ENCODE measurements around the gene MSX2. TPM values are rescaled to one million over a fixed set of nuclear protein-coding genes. Genes with fewer than 3 reads are reported as not detected.
A peak's percentile ranks its signal among the peaks of the same experiment; 100 is the strongest.

Gene MSX2
- total and polyA plus RNA-seq, 2 of the 4 experiments (the other 2 are of a cell fraction) = 2.2 to 3.7 TPM

DNA sequence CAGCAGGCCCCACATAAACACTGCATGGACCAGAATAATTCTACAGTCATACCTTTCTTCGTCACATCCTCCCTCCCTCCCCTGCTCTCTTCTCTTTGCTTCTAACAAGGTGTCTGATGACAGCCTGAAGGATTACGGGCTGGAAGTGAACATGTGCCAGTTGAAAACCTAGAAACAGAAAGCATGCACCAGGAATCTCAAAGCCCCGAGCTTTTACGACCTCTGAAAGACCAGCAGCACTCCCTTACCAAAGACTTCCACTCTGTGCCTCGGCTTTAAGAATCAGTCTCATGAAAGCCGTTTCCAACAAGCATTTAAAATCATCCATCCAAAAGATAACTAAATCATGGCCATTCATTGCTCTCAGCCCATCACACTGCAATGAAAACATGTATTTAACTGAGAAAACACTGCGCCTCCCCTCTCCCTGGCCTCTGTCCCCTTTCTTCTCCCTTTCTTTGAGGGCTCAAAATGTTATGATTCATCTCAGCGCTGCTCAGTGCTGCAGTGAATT is 21.3 kb downstream of the MSX2 start:
- intact Hi-C loops (cut with micrococcal nuclease) (no loop called here), dilution Hi-C loops (cut with HindIII; ENCODE audit: low sequenced_read_pairs, unreplicated experiment) (no loop called here), in situ Hi-C loops (cut with MboI; ENCODE audit: low sequenced_read_pairs) (loop anchor here (25.0 kb wide), 1 partner anchor 333 kb away; no protein-coding TSS in a partner anchor)
- peaks cover 14% of the 10 kb centered on the region for H3K27me3 ChIP-seq (ENCODE audit: control insufficient read depth, insufficient read depth, low read length)
- no peak overlapping the region for H2BK5ac ChIP-seq (ENCODE audit: low read depth, low read length, poor library complexity, severe bottlenecking)
- H3K4ac ChIP-seq (ENCODE audit: low read depth, low read length) = no peak overlapping the region
- 0% methylated on average over 1 of the region's 8 CpGs; no CpG with 5 or more reads in 1 of the 2 experiments for WGBS, 2 experiments (ENCODE audit: extremely low coverage in 2 of 2, insufficient read length in 1 of 2)
- no peaks in the 10 kb centered on the region for H3K36me3 ChIP-seq (ENCODE audit: control insufficient read depth, insufficient read depth, low read length)
- no peak overlapping the region; the same call in 1 of the 2 replicates for H3K4me2 ChIP-seq (ENCODE audit: low read depth, low read length)
- H3K27ac ChIP-seq (ENCODE audit: insufficient read depth, low read length) = no peak overlapping the region
- TF ChIP-seq CTCF (conservative IDR thresholded peaks at IDR 0.05; ENCODE audit: low read depth, low read length) (no peak), RAD21 (IDR thresholded peaks at IDR 0.05; ENCODE audit: low read length) (no peak), SMC3 (IDR thresholded peaks at IDR 0.05; ENCODE audit: low read depth, low read length) (no peak), NFE2L2 (IDR thresholded peaks at IDR 0.05; ENCODE audit: low read depth, low read length) (no peak)
- TF ChIP-seq, protein P1, sequence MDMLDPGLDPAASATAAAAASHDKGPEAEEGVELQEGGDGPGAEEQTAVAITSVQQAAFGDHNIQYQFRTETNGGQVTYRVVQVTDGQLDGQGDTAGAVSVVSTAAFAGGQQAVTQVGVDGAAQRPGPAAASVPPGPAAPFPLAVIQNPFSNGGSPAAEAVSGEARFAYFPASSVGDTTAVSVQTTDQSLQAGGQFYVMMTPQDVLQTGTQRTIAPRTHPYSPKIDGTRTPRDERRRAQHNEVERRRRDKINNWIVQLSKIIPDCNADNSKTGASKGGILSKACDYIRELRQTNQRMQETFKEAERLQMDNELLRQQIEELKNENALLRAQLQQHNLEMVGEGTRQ (IDR thresholded peaks at IDR 0.05; ENCODE audit: low read depth, low read length) = no peak
- no peak overlapping the region for H4K8ac ChIP-seq (ENCODE audit: low read depth in 2 of 2, low read length in 2 of 2)
- H3K79me1 ChIP-seq (ENCODE audit: low read depth in 1 of 2, low read length in 2 of 2) = no peaks in the 10 kb centered on the region
- CTCF ChIA-PET = no interaction called here
- no peaks in the 10 kb centered on the region; the same call in 1 of the 2 replicates for H3K9me3 ChIP-seq (ENCODE audit: control insufficient read depth, insufficient read depth, low read length)
- peaks cover 1% of the 10 kb centered on the region; the same call in 1 of the 2 replicates for H3K4me1 ChIP-seq (ENCODE audit: control insufficient read depth, insufficient read depth, low read length)
- no peak overlapping the region for H2BK20ac ChIP-seq (ENCODE audit: low read depth, low read length)
- H3K4me3 ChIP-seq (ENCODE audit: insufficient read depth, low read depth, low read length) = no peak overlapping the region
- ATAC-seq (ENCODE audit: low read depth) (peak; percentile 34), DNase-seq (no peak)
- H2AK9ac ChIP-seq (replicated peaks; ENCODE audit: low read depth, low read length, poor library complexity) = no peak overlapping the region
- H4K5ac ChIP-seq (ENCODE audit: low read depth, low read length) = no peak overlapping the region
- H2BK15ac ChIP-seq (ENCODE audit: low read depth, low read length) = no peak overlapping the region
- no TSS peak for BruUV-seq (replicated peaks)
- H3K9ac ChIP-seq (ENCODE audit: low read depth, low read length) = no peak overlapping the region
- no peak overlapping the region for H3K14ac ChIP-seq (replicated peaks; ENCODE audit: low read depth, low read length)
- peak overlapping the region; percentile 26 for H2AFZ ChIP-seq (replicated peaks; ENCODE audit: low read length, poor library complexity)
- no peak overlapping the region for H3K23ac ChIP-seq (ENCODE audit: low read depth, low read length)
- no peak overlapping the region for H3K18ac ChIP-seq (ENCODE audit: low read depth, low read length)
- no peak overlapping the region for H4K91ac ChIP-seq (ENCODE audit: insufficient read depth, low read depth, low read length)
- no peak overlapping the region for H2BK120ac ChIP-seq (ENCODE audit: low read depth, low read length)
- POLR2A ChIA-PET (ENCODE audit: unreplicated experiment) = no interaction called here
- no peak overlapping the region for H3K56ac ChIP-seq (ENCODE audit: extremely low read depth, insufficient read depth, low read length)
- H2AK5ac ChIP-seq (ENCODE audit: low read depth, low read length) = no peak overlapping the region
- no peaks in the 10 kb centered on the region for H4K20me1 ChIP-seq (ENCODE audit: insufficient read depth, low read length)
- H3K9me1 ChIP-seq (ENCODE audit: insufficient read depth, low read length) = no peaks in the 10 kb centered on the region
